Neural progenitor cell (in vitro differentiated cells): ENCODE measurements around the gene YIF1B. TPM values are rescaled to one million over a fixed set of nuclear protein-coding genes. Genes with fewer than 3 reads are reported as not detected.

Experiments
- DNase-seq: peaks from one replicate; pipeline ENCODE4 v3.0.0-alpha.2; 2016; ENCODE audit warnings: low spot score
- H2AFZ ChIP-seq: fragments of 200-600 bp; sonication (generic); replicated peaks from 2 replicates; pipeline ENCODE4 v1.6.1; 2016; ENCODE audit warnings: antibody characterized with exemption
- H3F3A ChIP-seq: fragments of 200-600 bp; sonication (generic); 2 replicates; pipeline ENCODE4 v1.6.1; 2016; ENCODE audit warnings: antibody characterized with exemption, low read depth
- H3K27ac ChIP-seq: fragments of 200-600 bp; sonication (generic); 2 replicates; pipeline ENCODE4 v1.5.1; 2016; ENCODE audit warnings: mild to moderate bottlenecking
- H3K27me3 ChIP-seq: fragments of 200-600 bp; sonication (generic); 2 replicates; pipeline ENCODE4 v1.6.1; 2016; ENCODE audit warnings: mild to moderate bottlenecking, moderate library complexity
- H3K36me3 ChIP-seq: fragments of 200-600 bp; sonication (generic); 2 replicates; pipeline ENCODE4 v1.5.1; 2016
- H3K4me1 ChIP-seq: fragments of 200-600 bp; sonication (generic); 2 replicates; pipeline ENCODE4 v1.6.1; 2016; ENCODE audit warnings: mixed run types
- H3K4me2 ChIP-seq: fragments of 200-600 bp; sonication (generic); 2 replicates; pipeline ENCODE4 v1.6.1; 2016
- H3K4me3 ChIP-seq: fragments of 200-600 bp; sonication (generic); 2 replicates; pipeline ENCODE4 v1.5.1; 2016
- H3K79me2 ChIP-seq: fragments of 200-600 bp; sonication (generic); 2 replicates; pipeline ENCODE4 v1.6.1; 2016; ENCODE audit warnings: low read depth
- H3K9ac ChIP-seq: fragments of 200-600 bp; sonication (generic); 2 replicates; pipeline ENCODE4 v1.6.1; 2016
- H3K9me3 ChIP-seq: fragments of 200-600 bp; sonication (generic); 2 replicates; pipeline ENCODE4 v1.5.1; 2016; ENCODE audit warnings: low read depth
- H4K20me1 ChIP-seq: fragments of 200-600 bp; sonication (generic); 2 replicates; pipeline ENCODE4 v1.6.1; 2016; ENCODE audit warnings: low read depth
- H3K27ac Mint-ChIP-seq: 3 replicates; pipeline ENCODE4 v1.8.0; 2021; ENCODE audit warnings: mixed read lengths
- H3K27me3 Mint-ChIP-seq: 2 replicates; pipeline ENCODE4 v1.8.0; 2022; ENCODE audit warnings: low read depth, mild to moderate bottlenecking, inconsistent platforms, moderate library complexity, mixed read lengths; ENCODE audit not compliant: insufficient read depth
- H3K36me3 Mint-ChIP-seq: 3 replicates; pipeline ENCODE4 v1.8.0; 2021; ENCODE audit warnings: mixed read lengths
- H3K4me1 Mint-ChIP-seq: 3 replicates; pipeline ENCODE4 v1.8.0; 2021; ENCODE audit warnings: mixed read lengths
- H3K4me3 Mint-ChIP-seq: 3 replicates; pipeline ENCODE4 v1.8.0; 2021; ENCODE audit warnings: mild to moderate bottlenecking, moderate library complexity, mixed read lengths
- H3K9me3 Mint-ChIP-seq: 3 replicates; pipeline ENCODE4 v1.8.0; 2020; ENCODE audit warnings: mixed read lengths
- CTCF ChIP-seq: fragments of 200-600 bp; sonication (generic); IDR thresholded peaks from 2 replicates; pipeline ENCODE4 v1.5.1; 2017; ENCODE audit warnings: antibody characterized with exemption, mild to moderate bottlenecking
- EZH2 ChIP-seq: fragments of 200-600 bp; sonication (generic); IDR thresholded peaks from 2 replicates; pipeline ENCODE4 v1.6.1; 2017; ENCODE audit warnings: antibody characterized with exemption, mild to moderate bottlenecking, moderate library complexity
- EZH2phosphoT487 ChIP-seq: fragments of 200-600 bp; sonication (generic); IDR thresholded peaks from 2 replicates; pipeline ENCODE4 v1.6.1; 2017; ENCODE audit warnings: antibody characterized with exemption
- total RNA-seq: library from RNA; depleted of rRNA; stranded (reverse); fragments of >200 nt; gene quantifications from 2 replicates; pipeline ENCODE4 v1.2.3, GENCODE V29; 2015; ENCODE audit warnings: low replicate concordance

The YIF1B gene
- total RNA-seq, 1 donor from 2014 or later, result 38.1 TPM

- H2AFZ ChIP-seq, result no peak overlapping the region
- Mint-ChIP-seq H3K27ac (peak overlapping the region; percentile 32), H3K27me3 (no peaks in the 10 kb centered on the region), H3K36me3 (no peaks in the 10 kb centered on the region), H3K9me3 (no peaks in the 10 kb centered on the region), H3K4me1 (peaks cover 19% of the 10 kb centered on the region), H3K4me3 (no peak overlapping the region)
- H3F3A ChIP-seq, result no peaks in the 10 kb centered on the region
- no peaks in the 10 kb centered on the region for H3K79me2 ChIP-seq
- H3K9ac ChIP-seq, result no peak overlapping the region
- no peaks in the 10 kb centered on the region for H3K36me3 ChIP-seq
- DNase-seq, result no peak
- no peaks in the 10 kb centered on the region for H3K9me3 ChIP-seq
- H3K4me1 ChIP-seq, result no peaks in the 10 kb centered on the region
- no peaks in the 10 kb centered on the region for H3K27me3 ChIP-seq
- TF ChIP-seq EZH2phosphoT487 (no peak), CTCF (no peak), EZH2 (no peak)
- H3K4me2 ChIP-seq, result no peak overlapping the region
- H3K27ac ChIP-seq, result no peak overlapping the region
- no peaks in the 10 kb centered on the region for H4K20me1 ChIP-seq
- no peak overlapping the region for H3K4me3 ChIP-seq
Observed at GRCh38 chr19:38294090-38294489, 21.7 kb downstream of the YIF1B start.

GRCh38 chr19:38293281-38293680, 22.5 kb downstream of the YIF1B start:
- peak; percentile 29 for DNase-seq
- Mint-ChIP-seq H3K4me3 (no peak overlapping the region), H3K4me1 (peaks cover 19% of the 10 kb centered on the region), H3K27me3 (no peaks in the 10 kb centered on the region), H3K27ac (no peak overlapping the region), H3K9me3 (no peaks in the 10 kb centered on the region), H3K36me3 (no peaks in the 10 kb centered on the region)
- H3K36me3 ChIP-seq, result no peaks in the 10 kb centered on the region
- H3K4me2 ChIP-seq, result no peak overlapping the region
- H3K9ac ChIP-seq, result no peak overlapping the region
- no peaks in the 10 kb centered on the region for H3K9me3 ChIP-seq
- no peak overlapping the region for H3K27ac ChIP-seq
- no peak overlapping the region for H2AFZ ChIP-seq
- H3K4me1 ChIP-seq, result no peaks in the 10 kb centered on the region
- H4K20me1 ChIP-seq, result no peaks in the 10 kb centered on the region
- no peaks in the 10 kb centered on the region for H3K27me3 ChIP-seq
- H3K79me2 ChIP-seq, result no peaks in the 10 kb centered on the region
- TF ChIP-seq CTCF (no peak), EZH2 (no peak), EZH2phosphoT487 (no peak)
- H3K4me3 ChIP-seq, result no peak overlapping the region
- no peaks in the 10 kb centered on the region for H3F3A ChIP-seq

- Histone ChIP-seq H3K4me3 (no peak overlapping the region), H2AFZ (no peak overlapping the region)
- no peaks in the 10 kb centered on the region for H3K36me3 Mint-ChIP-seq
Observed at GRCh38 chr19:38291855-38292254, 23.9 kb downstream of the YIF1B start.

More at GRCh38 chr19:38291855-38292254, 23.9 kb downstream of the YIF1B start:
- Histone ChIP-seq H3K27me3 (no peaks in the 10 kb centered on the region), H3K9me3 (no peaks in the 10 kb centered on the region), H3K4me1 (no peaks in the 10 kb centered on the region), H3K4me2 (no peak overlapping the region), H3K36me3 (no peaks in the 10 kb centered on the region), H3K9ac (no peak overlapping the region), H3F3A (no peaks in the 10 kb centered on the region), H4K20me1 (no peaks in the 10 kb centered on the region), H3K79me2 (no peaks in the 10 kb centered on the region), H3K27ac (no peak overlapping the region)
- TF ChIP-seq EZH2 (no peak), CTCF (no peak), EZH2phosphoT487 (no peak)
- Mint-ChIP-seq H3K27ac (peak overlapping the region; percentile 54), H3K4me1 (peaks cover 26% of the 10 kb centered on the region), H3K27me3 (no peaks in the 10 kb centered on the region), H3K4me3 (no peak overlapping the region), H3K9me3 (no peaks in the 10 kb centered on the region)
- no peak for DNase-seq
